ENCODE data around the gene FGD3. TPM values are rescaled to one million over a fixed set of nuclear protein-coding genes. Genes with fewer than 3 reads are reported as not detected.
A peak's percentile ranks its signal among the peaks of the same experiment; 100 is the strongest.
"Not testable (repeated sequence)": the region's sequence is repeated elsewhere in the genome, so short reads cannot be mapped to it uniquely, and the experiment has no call there.

The FGD3 gene
- polyA plus RNA-seq (0.21 to 0.61 TPM (median 0.22 TPM) in 3 replicates), polyA minus RNA-seq (0.16 to 0.43 TPM (median 0.16 TPM) in 3 replicates)
- polyA plus RNA-seq (2011; ENCODE audit: low read depth): 0.17 TPM
- polyA plus RNA-seq (2011; cell fraction: cytosol; rRNA removed): 0.11 and 0.16 TPM in 2 replicates
- 0.46 and 0.59 TPM in 2 replicates for polyA plus RNA-seq (2011; cell fraction: nucleus; rRNA removed)
- 0.21 and 0.52 TPM in 2 replicates for polyA plus RNA-seq (2012; ENCODE audit: low replicate concordance)
- not detected for polyA minus RNA-seq (2011; cell fraction: cytosol; rRNA and poly(A)+ RNA removed)
- 0.23 and 0.32 TPM in 2 replicates for polyA minus RNA-seq (2011; cell fraction: nucleus; rRNA and poly(A)+ RNA removed)

GRCh38 chr9:92947268-92948037, at the start of gene FGD3:
FGD3 (plus strand) TSS chr9:92947523; CDS start chr9:92976257, 28,734 bp downstream.
- Histone ChIP-seq H4K20me1 (ENCODE audit: control insufficient read depth, extremely low read depth, insufficient read depth, low read length) (no peaks in the 10 kb centered on the region), H3K27me3 (ENCODE audit: control insufficient read depth, extremely low read depth, insufficient read depth, low read length) (peaks cover 4% of the 10 kb centered on the region), H3K4me1 (ENCODE audit: control insufficient read depth, extremely low read depth, insufficient read depth, low read length) (peaks cover 14% of the 10 kb centered on the region), H3K9me1 (ENCODE audit: control insufficient read depth, extremely low read depth, insufficient read depth, low read length) (no peaks in the 10 kb centered on the region), H3K4me3 (ENCODE audit: control insufficient read depth in 2 of 3, extremely low read depth in 1 of 3, insufficient read depth in 2 of 3, low read depth in 1 of 3, low read length in 3 of 3) (peak within 1 kb of the TSS; percentile 44 to 69 (median 60)), H3K79me2 (ENCODE audit: control insufficient read depth, insufficient read depth, low read length) (no peaks in the 10 kb centered on the region), H3K9me3 (ENCODE audit: control insufficient read depth, low read depth, low read length) (no peaks in the 10 kb centered on the region), H3K27ac (ENCODE audit: control insufficient read depth, insufficient read depth, low read length) (no peak within 1 kb of the TSS), H3K4me2 (ENCODE audit: control insufficient read depth, extremely low read depth, insufficient read depth, low read depth, low read length) (peak within 1 kb of the TSS; percentile 91), H3K9ac (ENCODE audit: control insufficient read depth, extremely low read depth, insufficient read depth, low read length) (peak within 1 kb of the TSS; percentile 55), H2AFZ (ENCODE audit: control insufficient read depth, low read length) (peak within 1 kb of the TSS; percentile 78), H3K36me3 (ENCODE audit: control insufficient read depth in 2 of 2, extremely low read depth in 1 of 2, insufficient read depth in 2 of 2, low read length in 2 of 2) (no peaks in the 10 kb centered on the region)
- TF ChIP-seq EZH2 (IDR thresholded peaks at IDR 0.05; ENCODE audit: low read length) (no peak), CTCF (optimal IDR thresholded peaks at IDR 0.05 in 1 of 3, IDR thresholded peaks at IDR 0.05 in 1 of 3, conservative IDR thresholded peaks at IDR 0.05 in 1 of 3; ENCODE audit: extremely low read depth in 1 of 3, insufficient read depth in 2 of 3, low read length in 3 of 3) (no peak)
- DNase-seq (ENCODE audit: low read depth, low spot score) (no peak), FAIRE-seq (no peak)
- dilution Hi-C loops (cut with MboI; ENCODE audit: extremely low pct_ligation_motif_present, low sequenced_read_pairs): no loop called here

- dilution Hi-C loops (cut with MboI; ENCODE audit: extremely low pct_ligation_motif_present, low sequenced_read_pairs); H3K9ac ChIP-seq (ENCODE audit: control insufficient read depth, extremely low read depth, insufficient read depth, low read length); FAIRE-seq; H3K79me2 ChIP-seq (ENCODE audit: control insufficient read depth, insufficient read depth, low read length); H3K36me3 ChIP-seq (ENCODE audit: control insufficient read depth in 2 of 2, extremely low read depth in 1 of 2, insufficient read depth in 2 of 2, low read length in 2 of 2); H4K20me1 ChIP-seq (ENCODE audit: control insufficient read depth, extremely low read depth, insufficient read depth, low read length); H3K27ac ChIP-seq (ENCODE audit: control insufficient read depth, insufficient read depth, low read length); H3K27me3 ChIP-seq (ENCODE audit: control insufficient read depth, extremely low read depth, insufficient read depth, low read length); H3K4me2 ChIP-seq (ENCODE audit: control insufficient read depth, extremely low read depth, insufficient read depth, low read depth, low read length); DNase-seq (ENCODE audit: low read depth, low spot score); H3K4me1 ChIP-seq (ENCODE audit: control insufficient read depth, extremely low read depth, insufficient read depth, low read length); H3K9me3 ChIP-seq (ENCODE audit: control insufficient read depth, low read depth, low read length); H3K9me1 ChIP-seq (ENCODE audit: control insufficient read depth, extremely low read depth, insufficient read depth, low read length); H2AFZ ChIP-seq (ENCODE audit: control insufficient read depth, low read length); H3K4me3 ChIP-seq (ENCODE audit: control insufficient read depth in 2 of 3, extremely low read depth in 1 of 3, insufficient read depth in 2 of 3, low read depth in 1 of 3, low read length in 3 of 3): not testable (repeated sequence)
Observed at GRCh38 chr9:92905137-92905536, 42.2 kb upstream of the FGD3 start.

All from keratinocyte (primary cell).